Progenitor cell of endocrine pancreas (in vitro differentiated cells): ENCODE data around the gene ATG2B. TPM values are rescaled to one million over a fixed set of nuclear protein-coding genes. Genes with fewer than 3 reads are reported as not detected.

Experiments used
- DNase-seq: peaks from one replicate; pipeline ENCODE4 v3.0.0; 2021; ENCODE audit warnings: low spot score; ENCODE audit not compliant: unreplicated experiment
- H3K27ac Mint-ChIP-seq: 2 replicates; pipeline ENCODE4 v1.8.0; 2021; ENCODE audit warnings: mild to moderate bottlenecking, moderate library complexity, mixed read lengths
- H3K27me3 Mint-ChIP-seq: 2 replicates; pipeline ENCODE4 v1.8.0; 2021; ENCODE audit warnings: mixed read lengths
- H3K36me3 Mint-ChIP-seq: 2 replicates; pipeline ENCODE4 v1.8.0; 2022; ENCODE audit warnings: mixed read lengths; ENCODE audit not compliant: insufficient read depth
- H3K4me1 Mint-ChIP-seq: 2 replicates; pipeline ENCODE4 v1.8.0; 2021; ENCODE audit warnings: low read depth, mixed read lengths
- H3K4me3 Mint-ChIP-seq: 2 replicates; pipeline ENCODE4 v1.8.0; 2021; ENCODE audit warnings: low read depth, mild to moderate bottlenecking, moderate library complexity, mixed read lengths
- H3K9me3 Mint-ChIP-seq: 2 replicates; pipeline ENCODE4 v1.8.0; 2021; ENCODE audit warnings: low read depth, mixed read lengths
- CTCF ChIP-seq: fragments of 200-600 bp; sonication (generic); IDR thresholded peaks from one replicate; pipeline ENCODE4 v1.5.0; 2021; ENCODE audit warnings: antibody characterized with exemption, mild to moderate bottlenecking; ENCODE audit not compliant: unreplicated experiment
- total RNA-seq: library from RNA; stranded (reverse); gene quantifications from 2 replicates; pipeline ENCODE4 v1.2.1, GENCODE V29; 2021

ATG2B gene
- total RNA-seq, 1 donor from 2014 or later: 24.5 TPM

GRCh38 chr14:96275177-96276112, 87.7 kb downstream of the ATG2B start:
- no peak overlapping the region for H3K4me3 Mint-ChIP-seq
- H3K27ac Mint-ChIP-seq: no peak overlapping the region
- H3K4me1 Mint-ChIP-seq: peaks cover 10% of the 10 kb centered on the region
- H3K27me3 Mint-ChIP-seq: no peaks in the 10 kb centered on the region
- H3K36me3 Mint-ChIP-seq: no peaks in the 10 kb centered on the region
- peak; percentile 60 for DNase-seq
- H3K9me3 Mint-ChIP-seq: peaks cover 8% of the 10 kb centered on the region
- TF ChIP-seq CTCF: peak; percentile 97

GRCh38 chr14:96274543-96274942, 88.6 kb downstream of the ATG2B start:
- Mint-ChIP-seq H3K4me3 (no peak overlapping the region), H3K27me3 (no peaks in the 10 kb centered on the region), H3K27ac (peak overlapping the region; percentile 31), H3K4me1 (peaks cover 10% of the 10 kb centered on the region), H3K9me3 (peaks cover 8% of the 10 kb centered on the region), H3K36me3 (no peaks in the 10 kb centered on the region)
- DNase-seq: no peak
- no peak for TF ChIP-seq CTCF

GRCh38 chr14:96274122-96274521, 89.0 kb downstream of the ATG2B start:
- Mint-ChIP-seq H3K4me3 (no peak overlapping the region), H3K4me1 (peaks cover 10% of the 10 kb centered on the region), H3K9me3 (peaks cover 8% of the 10 kb centered on the region), H3K27ac (peak overlapping the region; percentile 31), H3K36me3 (no peaks in the 10 kb centered on the region), H3K27me3 (no peaks in the 10 kb centered on the region)
- no peak for TF ChIP-seq CTCF
- DNase-seq: no peak

- H3K36me3 Mint-ChIP-seq: no peaks in the 10 kb centered on the region
- no peak overlapping the region for H3K4me3 Mint-ChIP-seq
- no peaks in the 10 kb centered on the region for H3K27me3 Mint-ChIP-seq
- DNase-seq: no peak
- TF ChIP-seq CTCF: no peak
- peak overlapping the region; percentile 31 for H3K27ac Mint-ChIP-seq
- peaks cover 12% of the 10 kb centered on the region for H3K4me1 Mint-ChIP-seq
- H3K9me3 Mint-ChIP-seq: peaks cover 8% of the 10 kb centered on the region
Measured at GRCh38 chr14:96273629-96274028, 89.5 kb downstream of the ATG2B start.

- DNase-seq: no peak
Measured at GRCh38 chr14:96272777-96273473, 90.2 kb downstream of the ATG2B start.

More at GRCh38 chr14:96272777-96273473, 90.2 kb downstream of the ATG2B start:
- Mint-ChIP-seq H3K27ac (no peak overlapping the region), H3K9me3 (peaks cover 7% of the 10 kb centered on the region), H3K4me1 (peaks cover 19% of the 10 kb centered on the region), H3K27me3 (no peaks in the 10 kb centered on the region), H3K36me3 (no peaks in the 10 kb centered on the region), H3K4me3 (no peak overlapping the region)
- TF ChIP-seq CTCF: no peak
